GM12875 (cell line): ENCODE data around the gene SCARB1.

Experiments used
- H3K4me3 ChIP-seq: one replicate; pipeline ENCODE4 v1.5.1; 2011; ENCODE audit warnings: low read depth, low read length, control low read depth
- TF ChIP-seq, protein P1 (sequence below): IDR thresholded peaks from 2 replicates; pipeline ENCODE4 v1.5.1; 2011; ENCODE audit warnings: low read depth, mild to moderate bottlenecking, control low read depth, inconsistent platforms, low read length, moderate library complexity, borderline replicate concordance; ENCODE audit not compliant: insufficient read depth

Gene SCARB1

DNA sequence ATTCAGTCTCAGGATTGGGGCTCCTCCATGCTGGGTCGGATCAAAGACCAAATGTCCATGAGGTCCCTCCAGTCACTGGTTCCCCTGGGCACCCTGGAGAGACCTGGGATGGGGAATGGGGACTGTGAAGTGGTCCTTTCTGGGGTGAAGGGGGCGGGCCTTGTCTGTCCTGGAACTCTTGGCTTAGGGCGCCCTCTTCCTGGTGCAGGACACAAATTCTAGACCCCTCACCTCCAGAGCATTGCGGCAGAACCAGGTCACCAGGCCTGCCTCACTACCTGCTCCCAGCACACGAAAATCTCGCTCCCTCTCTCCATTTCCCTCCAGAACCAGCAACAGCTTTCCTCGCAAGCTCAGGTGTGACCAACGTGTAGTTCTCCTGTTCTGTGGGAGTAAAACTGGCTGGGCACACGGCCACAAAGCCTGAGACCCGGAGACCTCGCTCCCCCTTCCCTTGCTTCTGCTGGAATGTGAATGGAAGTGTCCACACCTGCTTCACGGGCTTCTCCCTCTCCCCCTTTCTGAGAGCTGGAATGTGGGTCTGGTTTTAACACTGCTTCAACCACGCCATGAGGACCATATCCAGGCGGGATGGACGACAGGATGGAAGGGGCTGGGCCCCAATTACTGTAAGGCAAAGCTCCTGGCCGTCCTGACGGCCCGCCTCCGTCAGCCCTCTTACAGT, 112.7 kb downstream of the SCARB1 start:
- H3K4me3 ChIP-seq: no peak overlapping the region
- TF ChIP-seq, protein P1, sequence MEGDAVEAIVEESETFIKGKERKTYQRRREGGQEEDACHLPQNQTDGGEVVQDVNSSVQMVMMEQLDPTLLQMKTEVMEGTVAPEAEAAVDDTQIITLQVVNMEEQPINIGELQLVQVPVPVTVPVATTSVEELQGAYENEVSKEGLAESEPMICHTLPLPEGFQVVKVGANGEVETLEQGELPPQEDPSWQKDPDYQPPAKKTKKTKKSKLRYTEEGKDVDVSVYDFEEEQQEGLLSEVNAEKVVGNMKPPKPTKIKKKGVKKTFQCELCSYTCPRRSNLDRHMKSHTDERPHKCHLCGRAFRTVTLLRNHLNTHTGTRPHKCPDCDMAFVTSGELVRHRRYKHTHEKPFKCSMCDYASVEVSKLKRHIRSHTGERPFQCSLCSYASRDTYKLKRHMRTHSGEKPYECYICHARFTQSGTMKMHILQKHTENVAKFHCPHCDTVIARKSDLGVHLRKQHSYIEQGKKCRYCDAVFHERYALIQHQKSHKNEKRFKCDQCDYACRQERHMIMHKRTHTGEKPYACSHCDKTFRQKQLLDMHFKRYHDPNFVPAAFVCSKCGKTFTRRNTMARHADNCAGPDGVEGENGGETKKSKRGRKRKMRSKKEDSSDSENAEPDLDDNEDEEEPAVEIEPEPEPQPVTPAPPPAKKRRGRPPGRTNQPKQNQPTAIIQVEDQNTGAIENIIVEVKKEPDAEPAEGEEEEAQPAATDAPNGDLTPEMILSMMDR: peak; percentile 29; the same call in 1 of the 2 replicates

DNA sequence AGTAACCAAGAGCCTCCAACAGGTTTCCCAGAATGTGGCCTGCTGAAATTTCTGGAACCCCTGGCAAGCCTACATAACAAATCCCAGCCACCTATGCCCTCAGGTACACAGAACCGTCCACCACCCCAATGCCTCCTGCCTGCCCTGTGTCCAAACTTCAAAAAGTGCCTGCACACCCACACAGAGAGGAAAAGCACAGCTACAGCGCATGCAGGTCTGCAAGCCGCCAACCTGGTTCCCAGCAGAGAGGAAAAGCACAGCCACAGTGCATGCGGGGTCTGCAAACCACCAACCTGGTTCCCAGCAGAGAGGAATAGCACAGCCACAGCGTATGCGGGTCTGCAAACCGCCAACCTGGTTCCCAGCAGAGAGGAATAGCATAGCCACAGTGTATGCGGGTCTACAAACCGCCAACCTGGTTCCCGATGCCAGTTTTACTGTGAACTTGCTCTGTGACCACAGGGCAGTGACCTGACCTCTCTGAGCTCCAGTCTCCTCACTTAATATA, 113.5 kb downstream of the SCARB1 start:
- no peak overlapping the region for H3K4me3 ChIP-seq
- TF ChIP-seq, protein P1: no peak

DNA sequence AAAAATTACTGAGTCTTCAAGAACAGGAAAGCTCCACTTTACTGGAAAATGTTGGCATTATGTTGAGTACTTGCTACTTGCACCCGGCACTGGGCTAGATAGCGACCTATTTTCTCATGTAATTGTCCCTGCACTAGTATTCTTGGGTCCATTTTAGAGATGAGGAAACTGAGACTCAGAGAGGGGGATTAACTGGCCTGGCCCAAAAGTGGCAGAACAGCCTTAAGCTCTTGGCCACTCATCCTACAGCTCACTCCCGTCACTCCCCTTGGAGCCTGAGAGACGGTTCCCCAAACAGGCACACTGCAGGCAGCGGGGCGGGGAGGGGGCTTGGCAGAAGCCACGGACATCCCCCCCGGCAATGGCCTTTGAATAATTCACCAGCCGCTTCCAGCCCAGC, 113.9 kb downstream of the SCARB1 start:
- TF ChIP-seq, protein P1: no peak
- no peak overlapping the region for H3K4me3 ChIP-seq

DNA sequence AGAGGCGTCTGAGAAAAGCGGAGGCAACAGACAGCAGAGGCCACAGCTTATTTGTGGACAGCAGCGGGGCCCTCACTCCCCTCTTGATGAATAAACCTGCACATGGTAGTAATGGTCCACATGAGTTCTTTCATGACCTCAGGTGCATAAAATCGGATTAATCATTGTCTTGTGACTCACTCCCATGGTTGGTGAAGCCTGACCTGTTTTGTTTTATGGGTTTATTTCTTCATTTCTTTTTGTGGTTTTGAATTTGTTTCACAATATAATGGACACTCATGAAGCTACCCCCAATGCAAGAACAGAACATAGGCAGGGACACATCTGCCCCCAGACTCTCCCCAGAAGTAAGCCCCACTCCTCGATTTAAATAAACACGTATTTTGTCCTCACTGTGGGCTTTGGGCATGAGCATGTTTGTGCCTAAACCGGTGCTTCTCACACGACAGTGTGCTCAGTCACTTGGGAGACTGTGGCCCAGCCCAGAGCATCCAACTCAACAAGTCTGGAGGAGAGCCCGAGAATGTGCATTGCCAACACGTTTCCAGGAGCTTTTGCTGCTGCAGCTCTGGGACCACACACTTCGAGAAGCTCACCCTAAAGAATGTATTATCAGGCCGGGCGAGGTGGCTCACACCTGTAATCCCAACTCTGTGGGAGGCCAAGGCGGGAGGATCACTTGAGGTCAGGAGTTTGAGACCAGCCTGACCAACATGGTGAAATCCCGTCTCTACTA, 116.1 kb downstream of the SCARB1 start:
- TF ChIP-seq, protein P1: no peak
- no peak overlapping the region for H3K4me3 ChIP-seq

DNA sequence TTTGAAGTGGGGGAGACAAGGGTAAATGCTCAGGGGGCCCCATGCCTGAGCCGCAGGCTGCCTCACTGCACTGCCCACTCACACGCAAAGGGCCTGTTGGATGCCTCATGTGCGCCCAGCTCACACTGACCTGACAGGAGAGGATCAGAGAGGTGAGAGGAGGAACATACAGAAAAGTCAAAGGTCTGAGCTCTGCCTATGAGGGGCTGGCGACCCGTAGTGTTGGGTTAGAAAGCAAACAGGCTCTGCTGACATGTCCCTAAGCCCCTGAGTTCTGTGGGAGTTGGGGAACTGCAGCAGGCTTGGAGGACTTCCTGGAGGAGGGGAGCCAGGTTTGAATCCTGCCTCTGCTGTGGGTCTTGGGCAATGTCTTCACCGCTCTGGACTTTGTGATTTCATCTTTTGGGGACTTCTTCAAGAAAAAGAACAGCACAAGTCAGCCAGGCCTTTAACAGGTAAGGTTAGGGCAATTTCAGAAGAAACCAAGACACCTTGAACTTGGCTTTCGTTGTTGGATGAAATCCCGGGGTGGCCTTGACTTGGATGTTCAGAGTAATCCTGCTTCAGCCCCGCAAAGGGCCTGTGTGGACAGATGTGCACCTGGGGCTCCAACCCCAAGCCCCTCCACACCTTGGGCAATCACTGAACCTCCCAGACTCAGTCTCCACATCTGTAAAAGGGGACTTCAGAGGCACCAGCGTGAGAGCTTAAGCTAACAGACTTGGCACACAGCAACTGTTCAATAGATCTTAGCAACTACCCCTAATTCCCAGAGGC, 116.8 kb downstream of the SCARB1 start:
- TF ChIP-seq, protein P1: no peak
- H3K4me3 ChIP-seq: no peak overlapping the region

DNA sequence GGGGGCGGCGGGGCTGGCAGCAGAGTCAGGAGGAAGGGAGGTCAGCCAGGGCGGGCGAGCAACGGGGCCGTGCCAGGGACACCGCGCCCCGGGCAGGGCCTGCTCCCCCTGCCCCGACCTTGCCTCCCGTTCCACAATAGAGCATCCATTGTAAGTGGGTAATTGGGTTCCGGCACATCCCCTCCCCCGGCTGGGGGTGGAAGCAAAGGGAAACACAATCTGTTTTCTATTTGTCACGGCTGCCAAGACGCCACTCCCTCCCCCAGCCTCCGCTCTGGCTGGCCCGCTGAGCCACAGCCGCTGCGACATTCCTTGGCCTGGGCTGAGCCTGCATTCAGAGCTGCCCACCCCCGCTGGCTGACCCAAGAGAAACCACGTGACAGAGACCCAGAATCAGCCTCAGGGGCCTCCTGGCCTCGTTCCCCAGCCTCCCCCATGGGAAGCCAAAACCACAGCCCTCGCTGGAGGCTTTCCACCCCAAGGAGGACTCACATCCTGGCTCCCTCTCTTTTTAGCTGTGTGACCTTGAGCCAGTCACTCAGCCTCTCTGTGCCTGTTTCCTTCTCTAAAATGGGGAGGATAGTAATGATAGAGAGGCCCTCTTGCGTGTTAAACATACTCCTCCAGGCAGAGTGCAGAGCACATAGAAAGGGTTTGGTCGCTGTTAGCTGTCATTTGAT, 117.6 kb downstream of the SCARB1 start:
- no peak overlapping the region for H3K4me3 ChIP-seq
- TF ChIP-seq, protein P1: no peak
